Effector memory CD8-positive, alpha-beta T cell (primary cell): ENCODE results near the gene DKK3.

Experiments used
- ATAC-seq: fragments of 150-1000 bp; cut with Tn5 transposase; replicated peaks from 2 replicates; pipeline ENCODE4 v1.10.0; 2021; ENCODE audit warnings: mild to moderate bottlenecking, moderate library complexity
- DNase-seq, 3 experiments: peaks; one replicate each; pipeline ENCODE4 v3.0.0; 2021
- H3K27ac Mint-ChIP-seq, 2 donors: one replicate each; pipeline ENCODE4 v1.8.0; 2022; ENCODE audit warnings: mild to moderate bottlenecking in 2 of 2, mixed read lengths in 2 of 2, moderate library complexity in 2 of 2
- H3K27me3 Mint-ChIP-seq, 2 donors: one replicate each; pipeline ENCODE4 v1.8.0; 2022; ENCODE audit warnings: mixed read lengths in 2 of 2
- H3K36me3 Mint-ChIP-seq: one replicate; pipeline ENCODE4 v1.8.0; 2022; ENCODE audit warnings: mild to moderate bottlenecking, moderate library complexity, mixed read lengths; ENCODE audit not compliant: insufficient read depth
- H3K4me1 Mint-ChIP-seq, 2 donors: one replicate each; pipeline ENCODE4 v1.8.0; 2022; ENCODE audit warnings: low read depth in 2 of 2, mixed read lengths in 2 of 2
- H3K4me3 Mint-ChIP-seq, 2 donors: one replicate each; pipeline ENCODE4 v1.8.0; 2022; ENCODE audit warnings: mild to moderate bottlenecking in 2 of 2, mixed read lengths in 2 of 2, moderate library complexity in 2 of 2
- H3K9me3 Mint-ChIP-seq, 2 donors: one replicate each; pipeline ENCODE4 v1.8.0; 2022; ENCODE audit warnings: mixed read lengths in 2 of 2

DKK3 gene

DNA sequence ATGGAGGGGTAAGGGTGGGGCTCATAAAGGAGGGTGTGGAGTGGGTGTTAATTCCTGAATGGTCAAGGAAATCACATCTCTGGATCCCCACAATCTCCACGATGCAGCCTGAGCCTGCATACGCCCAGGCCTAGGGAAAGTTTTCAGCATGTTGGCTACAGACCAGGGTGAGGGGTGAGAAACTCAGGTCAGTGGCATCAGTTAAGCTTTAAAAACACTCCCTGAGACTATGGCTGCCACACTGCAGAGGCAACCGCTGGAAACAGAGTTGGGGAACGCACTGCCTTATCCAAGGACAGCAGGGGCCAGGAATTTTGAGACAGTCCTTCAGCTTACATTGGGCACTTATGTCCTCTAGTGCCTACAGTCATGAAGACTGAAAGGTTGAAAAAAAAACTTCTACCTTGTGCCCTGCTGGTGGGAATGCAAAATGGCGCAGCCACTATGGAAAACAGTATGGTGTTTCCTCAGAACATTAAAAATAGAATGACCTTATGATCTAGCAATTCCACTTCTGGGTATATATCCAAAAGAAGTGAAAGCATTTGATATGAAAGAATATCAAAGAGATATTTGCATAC, 19.7 kb downstream of the DKK3 start:
- DNase-seq (no peak), ATAC-seq (no peak)
- Mint-ChIP-seq H3K27ac (peak overlapping the region; percentile 62 to 82), H3K36me3 (no peaks in the 10 kb centered on the region), H3K27me3 (peaks cover 5 to 11% of the 10 kb centered on the region in 2 donors), H3K4me3 (no peak overlapping the region), H3K9me3 (no peaks in the 10 kb centered on the region), H3K4me1 (peaks cover 10 to 18% of the 10 kb centered on the region in 2 donors)

DNA sequence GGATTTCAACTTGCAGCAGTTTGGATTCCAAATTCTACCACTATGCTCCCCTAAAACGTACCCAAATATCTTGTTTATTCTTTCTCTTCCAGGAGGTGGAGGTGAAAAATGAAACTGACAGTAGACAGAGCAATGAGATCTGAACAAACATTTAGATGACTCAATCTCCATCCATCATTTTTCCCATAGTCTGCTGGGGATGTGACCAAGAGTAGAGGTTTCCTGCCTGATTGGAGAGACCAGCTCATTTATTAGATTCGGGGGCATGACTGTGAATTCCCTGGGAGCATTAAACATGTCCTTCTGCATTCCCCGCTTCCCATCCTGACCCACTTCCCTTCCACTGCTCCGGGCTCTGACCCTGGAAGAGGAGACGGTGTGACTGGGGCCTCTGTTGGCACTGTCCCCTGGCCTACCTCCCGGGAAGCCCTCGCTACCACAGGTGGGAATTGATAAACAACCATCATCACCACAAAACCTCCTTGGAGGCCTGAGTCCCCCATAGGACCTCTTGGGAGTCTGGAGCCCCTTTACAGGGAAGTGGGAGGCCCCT, 20.3 kb downstream of the DKK3 start:
- DNase-seq (no peak), ATAC-seq (no peak)
- no peaks in the 10 kb centered on the region for H3K36me3 Mint-ChIP-seq
- no peaks in the 10 kb centered on the region for H3K9me3 Mint-ChIP-seq
- peaks cover 5 to 7% of the 10 kb centered on the region in 2 donors for H3K27me3 Mint-ChIP-seq
- H3K4me3 Mint-ChIP-seq = no peak overlapping the region
- H3K4me1 Mint-ChIP-seq = peaks cover 9 to 18% of the 10 kb centered on the region in 2 donors
- peak overlapping the region; percentile 62 to 82 for H3K27ac Mint-ChIP-seq

DNA sequence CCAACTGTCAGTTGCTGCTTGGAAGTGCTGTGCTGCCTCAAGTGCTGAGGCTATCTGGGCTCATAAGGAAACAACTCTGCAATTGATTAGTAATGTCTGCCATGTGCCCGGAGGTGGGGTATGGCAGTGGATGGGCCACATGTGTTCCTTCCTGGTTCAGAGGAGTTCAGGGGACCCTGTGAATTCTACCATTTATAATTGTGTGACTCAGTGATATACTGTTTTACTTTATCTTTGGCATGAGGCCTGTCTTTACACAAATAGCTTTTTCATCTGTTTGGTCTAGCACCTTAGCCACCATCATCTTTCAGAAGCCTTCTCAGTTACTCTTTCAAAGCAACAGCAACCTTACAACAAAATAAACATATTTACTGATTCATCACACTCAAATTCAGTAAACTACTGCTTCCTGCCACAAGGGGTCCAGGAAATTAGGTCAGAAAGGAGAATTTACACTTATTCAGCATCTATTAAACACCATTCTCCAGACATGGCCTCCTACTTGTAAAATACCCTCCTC, 20.9 kb downstream of the DKK3 start:
- H3K36me3 Mint-ChIP-seq = no peaks in the 10 kb centered on the region
- no peak overlapping the region for H3K4me3 Mint-ChIP-seq
- no peaks in the 10 kb centered on the region for H3K9me3 Mint-ChIP-seq
- peaks cover 5 to 6% of the 10 kb centered on the region in 2 donors for H3K27me3 Mint-ChIP-seq
- ATAC-seq (peak; percentile 84), DNase-seq (peak in 1 of 3 experiments; percentile 35)
- H3K27ac Mint-ChIP-seq = peak overlapping the region; percentile 62 to 82
- H3K4me1 Mint-ChIP-seq = peaks cover 9 to 18% of the 10 kb centered on the region in 2 donors

- Mint-ChIP-seq H3K27ac (peak overlapping the region in 1 of 2 donors; percentile 82), H3K9me3 (no peaks in the 10 kb centered on the region), H3K27me3 (peaks cover 8 to 10% of the 10 kb centered on the region in 2 donors), H3K4me1 (peaks cover 9 to 12% of the 10 kb centered on the region in 2 donors), H3K36me3 (no peaks in the 10 kb centered on the region), H3K4me3 (no peak overlapping the region)
- ATAC-seq (no peak), DNase-seq (no peak)
These were observed 22.2 kb downstream of the DKK3 start for GRCh38 chr11:11985954-11986949.

- H3K36me3 Mint-ChIP-seq = no peaks in the 10 kb centered on the region
- DNase-seq (no peak), ATAC-seq (no peak)
- peaks cover 7 to 9% of the 10 kb centered on the region in 2 donors for H3K4me1 Mint-ChIP-seq
- no peak overlapping the region for H3K27ac Mint-ChIP-seq
- peaks cover 4 to 18% of the 10 kb centered on the region in 2 donors for H3K27me3 Mint-ChIP-seq
- no peaks in the 10 kb centered on the region for H3K9me3 Mint-ChIP-seq
- H3K4me3 Mint-ChIP-seq = no peak overlapping the region
These were observed 23.3 kb downstream of the DKK3 start for GRCh38 chr11:11985016-11985715.

DNA sequence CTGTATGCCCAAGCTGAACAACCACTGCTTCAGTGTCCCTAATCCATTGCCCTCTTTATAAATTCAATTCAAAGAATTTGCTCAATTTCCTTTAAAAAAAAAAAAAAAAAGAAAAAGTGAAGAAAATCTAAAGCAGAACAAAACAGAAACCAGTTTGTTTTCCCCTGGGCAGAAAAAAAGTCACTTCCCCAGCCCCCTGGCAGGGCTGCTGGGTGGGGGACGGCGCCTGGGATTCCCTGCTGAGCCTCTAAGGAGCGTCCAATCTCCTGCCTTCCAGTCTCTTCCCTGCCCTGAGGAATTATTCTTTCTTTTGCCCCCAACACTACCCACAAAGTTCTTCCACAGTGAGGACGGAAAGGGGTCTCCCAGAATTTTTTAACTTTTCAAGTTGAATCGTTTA, 23.9 kb downstream of the DKK3 start:
- Mint-ChIP-seq H3K9me3 (no peaks in the 10 kb centered on the region), H3K27ac (no peak overlapping the region), H3K27me3 (peaks cover 4 to 24% of the 10 kb centered on the region in 2 donors), H3K4me1 (peaks cover 7 to 9% of the 10 kb centered on the region in 2 donors), H3K4me3 (no peak overlapping the region), H3K36me3 (no peaks in the 10 kb centered on the region)
- DNase-seq (no peak), ATAC-seq (no peak)

GRCh38 chr11:11983427-11983826, 25.0 kb downstream of the DKK3 start:
- no peaks in the 10 kb centered on the region for H3K9me3 Mint-ChIP-seq
- no peak for ATAC-seq
- peaks cover 7 to 9% of the 10 kb centered on the region in 2 donors for H3K4me1 Mint-ChIP-seq
- DNase-seq = no peak
- H3K4me3 Mint-ChIP-seq = no peak overlapping the region
- H3K27ac Mint-ChIP-seq = no peak overlapping the region
- H3K27me3 Mint-ChIP-seq = peaks cover 4 to 25% of the 10 kb centered on the region in 2 donors
- H3K36me3 Mint-ChIP-seq = no peaks in the 10 kb centered on the region

GRCh38 chr11:11982975-11983374, 25.5 kb downstream of the DKK3 start:
- Mint-ChIP-seq H3K4me1 (peaks cover 6 to 9% of the 10 kb centered on the region in 2 donors), H3K4me3 (no peak overlapping the region), H3K27me3 (peaks cover 4 to 25% of the 10 kb centered on the region in 2 donors), H3K36me3 (no peaks in the 10 kb centered on the region), H3K9me3 (no peaks in the 10 kb centered on the region), H3K27ac (no peak overlapping the region)
- ATAC-seq (no peak), DNase-seq (no peak)

- Mint-ChIP-seq H3K27me3 (peaks cover 4 to 25% of the 10 kb centered on the region in 2 donors), H3K4me1 (peaks cover 1 to 4% of the 10 kb centered on the region in 2 donors), H3K9me3 (no peaks in the 10 kb centered on the region), H3K36me3 (no peaks in the 10 kb centered on the region), H3K4me3 (no peak overlapping the region), H3K27ac (no peak overlapping the region)
- ATAC-seq (no peak), DNase-seq (no peak)
These were observed 26.0 kb downstream of the DKK3 start for GRCh38 chr11:11982461-11982860.

DNA sequence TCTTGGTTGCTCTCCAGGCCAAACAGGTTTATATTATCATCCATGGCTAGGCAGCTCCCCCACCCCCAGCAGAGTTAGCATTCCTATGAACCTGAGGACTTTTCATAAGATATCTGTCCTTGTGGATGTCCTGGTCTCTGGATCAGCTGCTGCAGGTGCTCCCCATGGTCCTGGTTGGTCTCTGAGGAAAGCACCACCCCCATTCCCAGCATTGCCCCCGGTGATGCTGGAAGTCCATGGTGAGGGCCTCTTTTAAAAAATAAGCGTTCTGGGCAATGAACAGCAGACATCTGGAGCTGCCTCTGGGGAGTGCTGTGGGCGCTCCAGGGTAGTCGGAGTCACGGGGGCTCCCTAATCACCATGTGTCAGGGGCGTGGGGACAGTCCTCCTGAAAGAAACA, 26.6 kb downstream of the DKK3 start:
- Mint-ChIP-seq H3K9me3 (no peaks in the 10 kb centered on the region), H3K27me3 (peaks cover 4 to 25% of the 10 kb centered on the region in 2 donors), H3K4me3 (no peak overlapping the region), H3K36me3 (no peaks in the 10 kb centered on the region), H3K4me1 (no peaks in the 10 kb centered on the region), H3K27ac (no peak overlapping the region)
- DNase-seq (no peak), ATAC-seq (no peak)

DNA sequence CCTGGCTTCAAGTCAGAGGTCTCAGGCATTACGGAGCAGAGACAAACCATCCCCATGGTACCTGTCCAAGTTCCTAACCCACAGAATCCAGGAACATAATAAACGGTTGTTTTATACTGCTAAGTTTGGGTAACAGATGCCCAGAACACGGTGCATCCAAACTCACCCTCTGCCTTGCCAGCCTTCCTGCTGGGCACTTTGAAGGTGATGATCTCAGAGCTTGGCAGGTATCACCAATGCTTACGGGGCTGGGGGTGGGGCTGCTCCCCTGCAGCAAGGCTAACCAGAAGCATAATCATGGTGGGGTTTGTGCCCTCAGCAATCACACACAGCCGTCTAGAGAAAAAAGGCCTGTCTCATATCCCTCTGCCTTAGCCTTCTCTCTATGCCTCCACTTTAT, 27.1 kb downstream of the DKK3 start:
- ATAC-seq (no peak), DNase-seq (no peak)
- Mint-ChIP-seq H3K4me3 (no peak overlapping the region), H3K27me3 (peaks cover 4 to 25% of the 10 kb centered on the region in 2 donors), H3K36me3 (no peaks in the 10 kb centered on the region), H3K27ac (no peak overlapping the region), H3K9me3 (no peaks in the 10 kb centered on the region), H3K4me1 (no peaks in the 10 kb centered on the region)

DNA sequence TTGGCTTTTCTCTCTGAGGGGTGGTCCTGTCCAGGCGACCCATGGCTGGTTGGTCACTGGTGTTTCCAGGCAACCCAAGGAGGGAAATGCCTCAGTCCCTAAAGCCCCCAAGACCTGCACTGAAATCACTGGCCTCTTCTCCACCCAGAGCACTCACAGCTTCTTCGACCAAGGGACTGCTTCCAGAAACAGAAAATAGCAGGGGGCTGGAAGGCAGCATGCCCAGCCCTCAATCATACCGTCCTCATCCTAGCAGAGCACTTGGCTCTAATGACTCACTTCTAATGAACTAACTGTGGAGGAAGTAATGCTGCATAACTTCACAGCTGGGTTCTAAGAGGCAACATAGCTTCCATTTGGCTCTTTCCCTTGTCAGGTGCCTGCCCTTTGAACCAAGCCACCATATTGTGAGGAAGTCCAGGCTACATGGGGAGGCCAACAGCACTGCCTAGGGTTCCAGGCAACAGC, 27.6 kb downstream of the DKK3 start:
- DNase-seq (no peak), ATAC-seq (no peak)
- H3K27ac Mint-ChIP-seq = peak overlapping the region in 1 of 2 donors; percentile 27
- H3K4me3 Mint-ChIP-seq = no peak overlapping the region
- H3K9me3 Mint-ChIP-seq = no peaks in the 10 kb centered on the region
- H3K4me1 Mint-ChIP-seq = peaks cover under 1 to 4% of the 10 kb centered on the region in 2 donors
- peaks cover 4 to 25% of the 10 kb centered on the region in 2 donors for H3K27me3 Mint-ChIP-seq
- H3K36me3 Mint-ChIP-seq = no peaks in the 10 kb centered on the region

DNA sequence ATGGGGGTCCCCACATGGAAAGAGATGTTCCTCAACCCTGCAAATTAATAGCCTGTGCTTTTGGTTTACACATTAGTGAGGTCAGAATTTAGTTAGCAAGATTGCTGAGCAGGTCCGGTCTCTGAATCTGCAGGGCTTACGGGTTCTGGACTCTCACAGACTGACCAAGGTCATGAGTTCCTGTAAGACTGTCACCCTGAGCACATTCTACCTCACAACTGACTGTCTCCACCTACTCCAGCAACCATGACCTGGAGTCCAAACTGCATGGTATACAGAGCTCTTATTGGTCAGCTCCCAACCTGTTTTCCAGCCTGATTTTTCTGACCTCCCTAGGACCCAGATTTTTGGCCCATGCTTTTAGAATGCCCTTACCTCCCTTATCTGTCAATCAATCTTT, 28.2 kb downstream of the DKK3 start:
- no peak for DNase-seq
- Mint-ChIP-seq H3K9me3 (no peaks in the 10 kb centered on the region), H3K27ac (peak overlapping the region in 1 of 2 donors; percentile 27), H3K36me3 (no peaks in the 10 kb centered on the region), H3K27me3 (peaks cover 4 to 25% of the 10 kb centered on the region in 2 donors), H3K4me1 (peaks cover 7% of the 10 kb centered on the region in 2 donors), H3K4me3 (no peak overlapping the region)
- ATAC-seq = no peak
